ENCODE results near the gene ID2.

ID2 gene

GRCh38 chr2:8682719-8683667 is 1.1 kb downstream of the ID2 start:
- Histone ChIP-seq H3K27me3 (ENCODE audit: control insufficient read depth, insufficient read depth, low read length) (peaks cover 17% of the 10 kb centered on the region), H3K4me3 (ENCODE audit: low read length) (peak overlapping the region; percentile 71), H3K9ac (ENCODE audit: low read length) (peak overlapping the region; percentile 80), H3K4me1 (ENCODE audit: control insufficient read depth, low read depth, low read length) (peaks cover 22% of the 10 kb centered on the region), H3K9me3 (ENCODE audit: control insufficient read depth, low read depth, low read length) (no peaks in the 10 kb centered on the region), H3K27ac (ENCODE audit: low read length) (no peak overlapping the region), H3K36me3 (ENCODE audit: control insufficient read depth, low read depth, low read length) (no peaks in the 10 kb centered on the region)

GRCh38 chr2:8684540-8684877 is 2.7 kb downstream of the ID2 start:
- peaks cover 19% of the 10 kb centered on the region for H3K4me1 ChIP-seq (ENCODE audit: control insufficient read depth, low read depth, low read length)
- peaks cover 14% of the 10 kb centered on the region for H3K27me3 ChIP-seq (ENCODE audit: control insufficient read depth, insufficient read depth, low read length)
- peak overlapping the region; percentile 34 for H3K9ac ChIP-seq (ENCODE audit: low read length)
- peak overlapping the region; percentile 71 for H3K4me3 ChIP-seq (ENCODE audit: low read length)
- H3K27ac ChIP-seq (ENCODE audit: low read length) = no peak overlapping the region
- no peaks in the 10 kb centered on the region for H3K9me3 ChIP-seq (ENCODE audit: control insufficient read depth, low read depth, low read length)
- H3K36me3 ChIP-seq (ENCODE audit: control insufficient read depth, low read depth, low read length) = no peaks in the 10 kb centered on the region

DNA sequence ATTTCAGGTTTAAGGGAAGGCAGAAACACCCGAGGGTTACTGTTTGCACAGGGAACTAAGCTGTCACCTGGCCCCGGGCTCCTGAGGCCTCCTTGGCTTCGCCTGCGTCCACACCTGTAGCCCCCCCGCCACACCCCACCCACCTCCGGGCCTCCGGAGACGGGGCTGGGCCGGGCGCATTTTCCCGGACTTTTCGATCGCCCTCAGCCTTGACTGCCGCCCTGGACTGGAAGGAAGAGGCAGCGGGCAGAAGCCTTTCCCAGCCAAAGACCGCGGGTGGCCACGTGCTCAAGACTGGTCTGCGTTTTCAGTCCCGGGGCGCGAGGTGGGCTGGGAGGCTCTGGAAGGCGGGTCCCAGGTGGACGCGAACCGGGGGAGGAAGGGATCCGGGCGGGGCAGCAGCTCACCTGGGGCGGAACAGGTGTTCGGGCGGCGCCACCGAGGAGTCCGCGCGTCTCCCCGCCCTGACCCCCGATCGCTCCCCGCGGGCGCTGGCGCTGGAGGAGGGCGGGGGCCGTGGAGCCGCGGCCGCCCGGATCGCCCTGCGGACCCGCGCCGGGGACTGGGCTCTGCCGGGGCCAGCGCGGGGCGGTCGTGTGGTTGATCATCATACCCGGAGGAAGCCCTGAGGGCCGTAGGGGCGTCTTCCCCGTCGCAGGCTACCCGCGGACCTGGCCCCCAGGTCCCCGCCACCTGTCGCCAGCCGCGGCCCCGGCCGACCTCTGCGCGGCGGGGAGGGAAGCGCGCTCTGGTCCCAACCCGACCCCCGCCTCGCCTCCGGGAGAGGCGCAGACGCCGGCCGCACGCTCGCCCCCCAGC is 3.2 kb downstream of the ID2 start:
- Histone ChIP-seq H3K36me3 (ENCODE audit: control insufficient read depth, low read depth, low read length) (no peaks in the 10 kb centered on the region), H3K4me1 (ENCODE audit: control insufficient read depth, low read depth, low read length) (peaks cover 13% of the 10 kb centered on the region), H3K9ac (ENCODE audit: low read length) (peak overlapping the region; percentile 34), H3K9me3 (ENCODE audit: control insufficient read depth, low read depth, low read length) (no peaks in the 10 kb centered on the region), H3K4me3 (ENCODE audit: low read length) (peak overlapping the region; percentile 71), H3K27me3 (ENCODE audit: control insufficient read depth, insufficient read depth, low read length) (peaks cover 9% of the 10 kb centered on the region), H3K27ac (ENCODE audit: low read length) (no peak overlapping the region)

DNA sequence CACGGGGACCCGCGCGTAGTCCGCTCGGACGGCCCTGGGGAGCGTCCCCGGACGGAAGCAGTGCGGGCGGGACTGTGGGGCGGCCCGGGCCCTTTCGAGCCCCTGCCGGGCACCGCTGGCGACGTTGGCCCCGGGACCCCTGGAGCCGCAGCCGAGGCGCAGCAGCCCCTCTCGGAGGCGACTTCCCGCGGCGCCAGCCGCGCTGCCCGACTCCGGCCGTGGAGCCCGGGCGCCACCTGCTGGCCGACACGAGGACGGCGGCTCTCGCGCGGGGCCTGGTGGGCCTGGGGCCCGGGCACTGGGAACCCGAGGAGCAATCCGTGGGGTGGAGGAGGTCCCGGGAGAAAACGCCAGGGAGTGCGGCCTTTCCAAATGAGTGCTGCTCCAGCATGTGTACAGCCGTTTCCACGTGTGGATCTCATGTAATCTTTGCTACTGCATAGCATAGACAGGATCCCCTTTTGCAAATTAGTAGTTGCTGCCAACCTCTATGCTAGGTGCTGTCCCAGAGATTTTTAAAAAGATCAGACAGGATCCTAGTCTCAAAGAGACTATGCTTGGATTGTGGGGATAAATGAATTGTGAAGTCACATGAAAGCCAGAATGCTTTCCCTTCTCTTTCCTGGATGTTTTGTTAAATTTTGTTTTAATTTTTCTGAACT is 4.0 kb downstream of the ID2 start:
- Histone ChIP-seq H3K4me3 (ENCODE audit: low read length) (peak overlapping the region; percentile 71), H3K9me3 (ENCODE audit: control insufficient read depth, low read depth, low read length) (no peaks in the 10 kb centered on the region), H3K4me1 (ENCODE audit: control insufficient read depth, low read depth, low read length) (peaks cover 6% of the 10 kb centered on the region), H3K36me3 (ENCODE audit: control insufficient read depth, low read depth, low read length) (no peaks in the 10 kb centered on the region), H3K9ac (ENCODE audit: low read length) (peak overlapping the region; percentile 34), H3K27ac (ENCODE audit: low read length) (no peak overlapping the region), H3K27me3 (ENCODE audit: control insufficient read depth, insufficient read depth, low read length) (peaks cover 9% of the 10 kb centered on the region)

- Histone ChIP-seq H3K9ac (ENCODE audit: low read length) (no peak overlapping the region), H3K27ac (ENCODE audit: low read length) (no peak overlapping the region), H3K4me1 (ENCODE audit: control insufficient read depth, low read depth, low read length) (no peaks in the 10 kb centered on the region), H3K4me3 (ENCODE audit: low read length) (no peak overlapping the region), H3K27me3 (ENCODE audit: control insufficient read depth, insufficient read depth, low read length) (no peaks in the 10 kb centered on the region), H3K36me3 (ENCODE audit: control insufficient read depth, low read depth, low read length) (no peaks in the 10 kb centered on the region), H3K9me3 (ENCODE audit: control insufficient read depth, low read depth, low read length) (no peaks in the 10 kb centered on the region)
Observed at GRCh38 chr2:8691859-8692437, 10.1 kb downstream of the ID2 start.

- Histone ChIP-seq H3K27ac (ENCODE audit: low read length) (no peak overlapping the region), H3K4me3 (ENCODE audit: low read length) (no peak overlapping the region), H3K9me3 (ENCODE audit: control insufficient read depth, low read depth, low read length) (no peaks in the 10 kb centered on the region), H3K4me1 (ENCODE audit: control insufficient read depth, low read depth, low read length) (no peaks in the 10 kb centered on the region), H3K36me3 (ENCODE audit: control insufficient read depth, low read depth, low read length) (no peaks in the 10 kb centered on the region), H3K27me3 (ENCODE audit: control insufficient read depth, insufficient read depth, low read length) (no peaks in the 10 kb centered on the region), H3K9ac (ENCODE audit: low read length) (no peak overlapping the region)
Observed at GRCh38 chr2:8692783-8693156, 10.9 kb downstream of the ID2 start.

- H3K36me3 ChIP-seq (ENCODE audit: control insufficient read depth, low read depth, low read length) = no peaks in the 10 kb centered on the region
- H3K4me1 ChIP-seq (ENCODE audit: control insufficient read depth, low read depth, low read length) = no peaks in the 10 kb centered on the region
- H3K9ac ChIP-seq (ENCODE audit: low read length) = no peak overlapping the region
- no peak overlapping the region for H3K4me3 ChIP-seq (ENCODE audit: low read length)
- H3K9me3 ChIP-seq (ENCODE audit: control insufficient read depth, low read depth, low read length) = no peaks in the 10 kb centered on the region
- H3K27me3 ChIP-seq (ENCODE audit: control insufficient read depth, insufficient read depth, low read length) = no peaks in the 10 kb centered on the region
- H3K27ac ChIP-seq (ENCODE audit: low read length) = no peak overlapping the region
Observed at GRCh38 chr2:8693157-8693821, 11.4 kb downstream of the ID2 start.

DNA sequence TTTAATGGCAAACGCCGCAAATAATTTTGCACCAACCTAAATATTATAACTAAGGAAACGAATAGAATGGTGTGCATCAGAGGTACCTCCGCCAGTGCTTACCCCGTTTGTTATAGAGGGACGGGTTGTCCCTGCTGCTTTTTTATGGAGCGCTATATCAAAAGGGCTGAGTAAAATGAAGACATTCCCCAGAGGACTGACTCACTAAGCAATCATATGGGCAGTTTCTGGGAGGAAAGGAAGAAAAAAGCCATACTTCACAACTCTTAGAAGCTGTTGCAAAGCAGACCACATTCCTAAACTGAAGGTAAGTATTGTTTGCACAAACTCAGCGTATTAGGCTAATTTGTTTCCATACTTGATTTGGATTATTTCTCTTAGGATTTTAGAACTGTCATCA is 12.9 kb downstream of the ID2 start:
- Histone ChIP-seq H3K9ac (ENCODE audit: low read length) (no peak overlapping the region), H3K4me3 (ENCODE audit: low read length) (no peak overlapping the region), H3K4me1 (ENCODE audit: control insufficient read depth, low read depth, low read length) (no peaks in the 10 kb centered on the region), H3K9me3 (ENCODE audit: control insufficient read depth, low read depth, low read length) (no peaks in the 10 kb centered on the region), H3K36me3 (ENCODE audit: control insufficient read depth, low read depth, low read length) (no peaks in the 10 kb centered on the region), H3K27me3 (ENCODE audit: control insufficient read depth, insufficient read depth, low read length) (no peaks in the 10 kb centered on the region), H3K27ac (ENCODE audit: low read length) (no peak overlapping the region)

GRCh38 chr2:8697190-8697589 is 15.3 kb downstream of the ID2 start:
- H3K4me3 ChIP-seq (ENCODE audit: low read length) = no peak overlapping the region
- H3K4me1 ChIP-seq (ENCODE audit: control insufficient read depth, low read depth, low read length) = no peaks in the 10 kb centered on the region
- no peaks in the 10 kb centered on the region for H3K27me3 ChIP-seq (ENCODE audit: control insufficient read depth, insufficient read depth, low read length)
- H3K9ac ChIP-seq (ENCODE audit: low read length) = no peak overlapping the region
- no peaks in the 10 kb centered on the region for H3K36me3 ChIP-seq (ENCODE audit: control insufficient read depth, low read depth, low read length)
- no peak overlapping the region for H3K27ac ChIP-seq (ENCODE audit: low read length)
- no peaks in the 10 kb centered on the region for H3K9me3 ChIP-seq (ENCODE audit: control insufficient read depth, low read depth, low read length)

DNA sequence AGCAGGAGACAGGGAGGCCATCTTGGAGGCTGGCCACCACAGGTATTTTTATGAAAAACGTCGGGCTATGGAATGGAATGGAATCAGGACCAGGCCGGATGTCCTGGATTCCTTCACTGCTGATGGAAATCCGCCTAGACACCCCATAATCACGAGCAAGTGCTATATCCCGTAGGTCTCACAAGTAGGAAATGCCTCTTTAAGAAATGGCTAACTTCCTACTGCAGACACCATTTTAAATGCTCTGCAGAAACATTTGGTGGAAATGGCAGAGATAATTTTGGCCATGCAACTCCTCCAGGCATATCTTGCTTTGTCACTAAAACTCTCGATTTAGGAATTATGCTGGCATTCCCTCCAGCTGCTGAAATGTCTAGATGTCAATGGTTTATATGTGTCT is 18.0 kb downstream of the ID2 start:
- no peaks in the 10 kb centered on the region for H3K9me3 ChIP-seq (ENCODE audit: control insufficient read depth, low read depth, low read length)
- H3K4me3 ChIP-seq (ENCODE audit: low read length) = no peak overlapping the region
- H3K27ac ChIP-seq (ENCODE audit: low read length) = no peak overlapping the region
- H3K9ac ChIP-seq (ENCODE audit: low read length) = no peak overlapping the region
- H3K4me1 ChIP-seq (ENCODE audit: control insufficient read depth, low read depth, low read length) = no peaks in the 10 kb centered on the region
- H3K27me3 ChIP-seq (ENCODE audit: control insufficient read depth, insufficient read depth, low read length) = no peaks in the 10 kb centered on the region
- no peaks in the 10 kb centered on the region for H3K36me3 ChIP-seq (ENCODE audit: control insufficient read depth, low read depth, low read length)
